Measurements from ENCODE around the gene PGPEP1. TPM values are rescaled to one million over a fixed set of nuclear protein-coding genes. Genes with fewer than 3 reads are reported as not detected.

PGPEP1 gene
- polyA plus RNA-seq, 1 of the 3 experiments (the other 2 are of a cell fraction), result 13.8 TPM

- TF ChIP-seq TCF12 (IDR thresholded peaks at IDR 0.05) (no peak), IRF3 (IDR thresholded peaks at IDR 0.05; ENCODE audit: low read depth, low read length) (no peak)
Observed at GRCh38 chr19:18418483-18419194, 78.2 kb downstream of the PGPEP1 start (continued).

DNA sequence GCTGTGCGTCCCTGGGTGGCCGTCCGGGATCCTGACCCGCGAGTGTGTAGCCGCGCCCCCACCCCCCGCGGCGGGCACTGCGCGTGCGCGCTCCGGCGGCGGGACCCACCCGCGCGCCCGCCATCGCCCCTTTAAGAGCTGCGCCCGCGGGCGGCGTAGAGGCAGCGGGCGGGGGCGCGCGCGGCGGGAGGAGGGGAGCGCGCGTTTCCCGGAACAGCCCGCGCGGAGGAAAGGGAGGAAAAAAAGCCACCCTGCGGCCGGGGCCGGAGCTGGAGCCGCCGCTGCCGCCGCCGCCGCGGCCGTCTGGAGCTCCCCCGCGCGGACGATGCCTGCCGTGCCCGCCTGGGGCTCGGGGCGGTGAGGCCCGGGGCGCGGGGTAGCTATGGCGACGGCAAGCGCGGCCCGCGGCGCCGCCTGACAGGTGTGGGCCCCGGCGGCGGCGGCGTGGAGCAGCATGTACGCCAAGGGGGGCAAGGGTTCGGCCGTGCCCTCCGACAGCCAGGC, 78.8 kb downstream of the PGPEP1 start, which contains the start of gene SSBP4:
SSBP4 (plus strand) TSS at position 204 of the 504 bp plus-strand sequence; CDS start at position 455, 251 bp downstream.
- ChIA-PET POLR2A (interaction anchor here (0.6 to 2.2 kb wide), 6 partner anchors 14 to 138 kb away, joined by 3 to 13 read pairs (median 4); partner anchors contain the start of gene JUND), CTCF (interaction anchor here (0.7 to 12.1 kb wide), 22 partner anchors 9 to 260 kb away, joined by 3 to 217 read pairs (median 4); partner anchors contain the start of genes GDF15, JUND, LRRC25 and LSM4)
- Histone ChIP-seq H4K20me1 (ENCODE audit: insufficient read depth) (peaks cover 36% of the 10 kb centered on the region; the same call in 1 of the 2 replicates), H3K9ac (peak within 1 kb of the TSS; percentile 71), H3F3A (replicated peaks; ENCODE audit: insufficient read depth) (peaks cover 22% of the 10 kb centered on the region), H3K27me3 (ENCODE audit: insufficient read depth) (no peaks in the 10 kb centered on the region), H3K4me2 (peak within 1 kb of the TSS; percentile 90), H3K9me2 (no peaks in the 10 kb centered on the region), H2AFZ (ENCODE audit: low read depth) (peak within 1 kb of the TSS; percentile 48; the same call in 1 of the 2 replicates), H3K79me2 (ENCODE audit: insufficient read depth) (peaks cover 47% of the 10 kb centered on the region), H3K9me3 (no peaks in the 10 kb centered on the region), H3K4me3 (ENCODE audit: low read depth in 2 of 2, low read length in 1 of 2) (peak within 1 kb of the TSS; percentile 68 to 74), H3K36me3 (replicated peaks in 1 of 2; ENCODE audit: control insufficient read depth in 1 of 2, insufficient read depth in 2 of 2, low read length in 1 of 2) (peaks cover 0 to 5% of the 10 kb centered on the region in 2 experiments), H3K4me1 (ENCODE audit: control insufficient read depth in 1 of 2, insufficient read depth in 2 of 2, low read depth in 1 of 2, low read length in 1 of 2) (peaks cover 41 to 53% of the 10 kb centered on the region in 2 experiments; a peak in 3 of 4 replicates), H3K27ac (ENCODE audit: low read depth in 2 of 2, low read length in 1 of 2) (peak within 1 kb of the TSS; percentile 89 to 93; a peak in 3 of 4 replicates)
- TF ChIP-seq NFIC (IDR thresholded peaks at IDR 0.05; ENCODE audit: borderline replicate concordance) (no peak), JUND (IDR thresholded peaks at IDR 0.05) (no peak), POLR2AphosphoS5 (IDR thresholded peaks at IDR 0.05; ENCODE audit: low read depth, low read length) (no peak), RAD21 (IDR thresholded peaks at IDR 0.05; ENCODE audit: low read length) (no peak), EZH2phosphoT487 (IDR thresholded peaks at IDR 0.05; ENCODE audit: borderline replicate concordance, low read depth) (no peak), FOXM1 (IDR thresholded peaks at IDR 0.05; ENCODE audit: low read depth) (no peak), RXRA (IDR thresholded peaks at IDR 0.05; ENCODE audit: borderline replicate concordance, low read depth) (no peak), FOXJ3 (CRISPR knock-in tag; IDR thresholded peaks at IDR 0.05) (no peak), NRF1 (IDR thresholded peaks at IDR 0.05; ENCODE audit: low read depth, low read length) (peak; percentile 68), SIN3A (IDR thresholded peaks at IDR 0.05; ENCODE audit: borderline replicate concordance, low read depth, low read length) (peak; percentile 17; the same call in 1 of the 2 replicates), YY1 (IDR thresholded peaks at IDR 0.05; ENCODE audit: low read depth) (no peak), MXI1 (IDR thresholded peaks at IDR 0.05; ENCODE audit: low read depth, low read length) (peak; percentile 69), TAF1 (IDR thresholded peaks at IDR 0.05; ENCODE audit: borderline replicate concordance, low read depth, low read length) (peak; percentile 46; the same call in 1 of the 2 replicates), GATA2 (CRISPR knock-in tag; IDR thresholded peaks at IDR 0.05) (no peak), RCOR1 (IDR thresholded peaks at IDR 0.05; ENCODE audit: low read length) (no peak), EP300 (IDR thresholded peaks at IDR 0.05; ENCODE audit: borderline replicate concordance in 1 of 2, low read depth in 1 of 2, low read length in 1 of 2) (peak; percentile 59 to 65; a peak in 2 of 4 replicates), FOSL2 (IDR thresholded peaks at IDR 0.05; ENCODE audit: borderline replicate concordance, low read depth) (no peak), MAX (IDR thresholded peaks at IDR 0.05; ENCODE audit: low read depth) (0 out of 2 replicates have a peak, but pooled peaks have one; percentile 59), MEF2A (IDR thresholded peaks at IDR 0.05; ENCODE audit: borderline replicate concordance, low read depth) (no peak)
- TF ChIP-seq, protein P1, sequence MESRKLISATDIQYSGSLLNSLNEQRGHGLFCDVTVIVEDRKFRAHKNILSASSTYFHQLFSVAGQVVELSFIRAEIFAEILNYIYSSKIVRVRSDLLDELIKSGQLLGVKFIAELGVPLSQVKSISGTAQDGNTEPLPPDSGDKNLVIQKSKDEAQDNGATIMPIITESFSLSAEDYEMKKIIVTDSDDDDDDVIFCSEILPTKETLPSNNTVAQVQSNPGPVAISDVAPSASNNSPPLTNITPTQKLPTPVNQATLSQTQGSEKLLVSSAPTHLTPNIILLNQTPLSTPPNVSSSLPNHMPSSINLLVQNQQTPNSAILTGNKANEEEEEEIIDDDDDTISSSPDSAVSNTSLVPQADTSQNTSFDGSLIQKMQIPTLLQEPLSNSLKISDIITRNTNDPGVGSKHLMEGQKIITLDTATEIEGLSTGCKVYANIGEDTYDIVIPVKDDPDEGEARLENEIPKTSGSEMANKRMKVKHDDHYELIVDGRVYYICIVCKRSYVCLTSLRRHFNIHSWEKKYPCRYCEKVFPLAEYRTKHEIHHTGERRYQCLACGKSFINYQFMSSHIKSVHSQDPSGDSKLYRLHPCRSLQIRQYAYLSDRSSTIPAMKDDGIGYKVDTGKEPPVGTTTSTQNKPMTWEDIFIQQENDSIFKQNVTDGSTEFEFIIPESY (IDR thresholded peaks at IDR 0.05; ENCODE audit: borderline replicate concordance, low read depth), result no peak
- TF ChIP-seq, protein P2, sequence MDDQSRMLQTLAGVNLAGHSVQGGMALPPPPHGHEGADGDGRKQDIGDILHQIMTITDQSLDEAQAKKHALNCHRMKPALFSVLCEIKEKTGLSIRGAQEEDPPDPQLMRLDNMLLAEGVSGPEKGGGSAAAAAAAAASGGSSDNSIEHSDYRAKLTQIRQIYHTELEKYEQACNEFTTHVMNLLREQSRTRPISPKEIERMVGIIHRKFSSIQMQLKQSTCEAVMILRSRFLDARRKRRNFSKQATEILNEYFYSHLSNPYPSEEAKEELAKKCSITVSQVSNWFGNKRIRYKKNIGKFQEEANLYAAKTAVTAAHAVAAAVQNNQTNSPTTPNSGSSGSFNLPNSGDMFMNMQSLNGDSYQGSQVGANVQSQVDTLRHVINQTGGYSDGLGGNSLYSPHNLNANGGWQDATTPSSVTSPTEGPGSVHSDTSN (IDR thresholded peaks at IDR 0.05), result no peak
- TF ChIP-seq, protein P3, sequence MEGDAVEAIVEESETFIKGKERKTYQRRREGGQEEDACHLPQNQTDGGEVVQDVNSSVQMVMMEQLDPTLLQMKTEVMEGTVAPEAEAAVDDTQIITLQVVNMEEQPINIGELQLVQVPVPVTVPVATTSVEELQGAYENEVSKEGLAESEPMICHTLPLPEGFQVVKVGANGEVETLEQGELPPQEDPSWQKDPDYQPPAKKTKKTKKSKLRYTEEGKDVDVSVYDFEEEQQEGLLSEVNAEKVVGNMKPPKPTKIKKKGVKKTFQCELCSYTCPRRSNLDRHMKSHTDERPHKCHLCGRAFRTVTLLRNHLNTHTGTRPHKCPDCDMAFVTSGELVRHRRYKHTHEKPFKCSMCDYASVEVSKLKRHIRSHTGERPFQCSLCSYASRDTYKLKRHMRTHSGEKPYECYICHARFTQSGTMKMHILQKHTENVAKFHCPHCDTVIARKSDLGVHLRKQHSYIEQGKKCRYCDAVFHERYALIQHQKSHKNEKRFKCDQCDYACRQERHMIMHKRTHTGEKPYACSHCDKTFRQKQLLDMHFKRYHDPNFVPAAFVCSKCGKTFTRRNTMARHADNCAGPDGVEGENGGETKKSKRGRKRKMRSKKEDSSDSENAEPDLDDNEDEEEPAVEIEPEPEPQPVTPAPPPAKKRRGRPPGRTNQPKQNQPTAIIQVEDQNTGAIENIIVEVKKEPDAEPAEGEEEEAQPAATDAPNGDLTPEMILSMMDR (IDR thresholded peaks at IDR 0.05), result peak; percentile 12; the same call in 1 of the 2 replicates
- DNase-seq, result peak; percentile 97
- WGBS (ENCODE audit: low lambda C conversion rate), result 0% methylated on average over 15 of the region's 80 CpGs

All from SK-N-SH (cell line).